Astrocyte (in vitro differentiated cells and primary cell): ENCODE data around the gene CHD3.

Experiments
- EZH2 ChIP-seq: IDR thresholded peaks from 2 replicates; pipeline ENCODE4 v1.6.1; 2012; ENCODE audit warnings: mild to moderate bottlenecking, low read length, inconsistent platforms; ENCODE audit not compliant: insufficient read depth
- TF ChIP-seq, protein P1 (sequence below): IDR thresholded peaks from 2 replicates; pipeline ENCODE4 v1.5.1; 2011; ENCODE audit warnings: low read depth, mild to moderate bottlenecking, inconsistent platforms, low read length, moderate library complexity; ENCODE audit not compliant: insufficient read depth

DNA sequence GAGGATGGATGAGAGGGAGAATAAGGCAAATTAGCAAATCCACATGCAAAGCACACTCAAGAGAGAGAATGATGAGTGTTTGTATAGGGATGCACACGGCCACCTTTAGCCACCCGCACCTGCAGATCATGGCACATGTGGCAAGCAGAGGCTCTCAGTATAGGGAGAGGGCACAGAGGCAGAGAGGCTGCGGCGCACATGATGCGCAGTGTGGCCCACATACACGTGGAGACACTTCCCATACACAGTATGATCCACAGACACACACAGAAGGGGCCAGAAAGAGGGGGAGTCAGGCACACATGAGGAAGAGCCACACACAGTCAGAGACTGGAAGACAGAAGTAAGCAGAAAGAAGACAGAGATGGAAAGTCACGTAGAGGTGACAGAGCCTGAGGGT, 6.5 kb upstream of the CHD3 start:
- TF ChIP-seq, protein P1, sequence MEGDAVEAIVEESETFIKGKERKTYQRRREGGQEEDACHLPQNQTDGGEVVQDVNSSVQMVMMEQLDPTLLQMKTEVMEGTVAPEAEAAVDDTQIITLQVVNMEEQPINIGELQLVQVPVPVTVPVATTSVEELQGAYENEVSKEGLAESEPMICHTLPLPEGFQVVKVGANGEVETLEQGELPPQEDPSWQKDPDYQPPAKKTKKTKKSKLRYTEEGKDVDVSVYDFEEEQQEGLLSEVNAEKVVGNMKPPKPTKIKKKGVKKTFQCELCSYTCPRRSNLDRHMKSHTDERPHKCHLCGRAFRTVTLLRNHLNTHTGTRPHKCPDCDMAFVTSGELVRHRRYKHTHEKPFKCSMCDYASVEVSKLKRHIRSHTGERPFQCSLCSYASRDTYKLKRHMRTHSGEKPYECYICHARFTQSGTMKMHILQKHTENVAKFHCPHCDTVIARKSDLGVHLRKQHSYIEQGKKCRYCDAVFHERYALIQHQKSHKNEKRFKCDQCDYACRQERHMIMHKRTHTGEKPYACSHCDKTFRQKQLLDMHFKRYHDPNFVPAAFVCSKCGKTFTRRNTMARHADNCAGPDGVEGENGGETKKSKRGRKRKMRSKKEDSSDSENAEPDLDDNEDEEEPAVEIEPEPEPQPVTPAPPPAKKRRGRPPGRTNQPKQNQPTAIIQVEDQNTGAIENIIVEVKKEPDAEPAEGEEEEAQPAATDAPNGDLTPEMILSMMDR = no peak
- no peak for TF ChIP-seq EZH2
